Endothelial cell of umbilical vein (primary cell): ENCODE data around the gene AGFG1. TPM values are rescaled to one million over a fixed set of nuclear protein-coding genes. Genes with fewer than 3 reads are reported as not detected.

Experiments used
- BruUV-seq: library from RNA; stranded (reverse); fragments of 400-500 nt; replicated peaks from 2 replicates; lab custom pipeline; 2021; lab: Mats Ljungman, UMichigan
- CTCF ChIA-PET: fragments of 300-600, 350-600 bp; sonication (Branson Sonifier 250); formaldehyde crosslinking; loops from one replicate; lab custom pipeline; 2021; ENCODE audit warnings: antibody characterized with exemption, inconsistent platforms; lab: Charles Lee
- POLR2A ChIA-PET: fragments of 300-600, 350-600 bp; sonication (Branson Sonifier 250); formaldehyde crosslinking; loops from one replicate; lab custom pipeline; 2021; ENCODE audit warnings: antibody characterized with exemption, inconsistent platforms; lab: Charles Lee
- DNase-seq: peaks from one replicate; pipeline ENCODE4 v3.0.0-alpha.2; 2011; ENCODE audit warnings: low read depth, low spot score
- FAIRE-seq: peaks from 2 replicates; lab custom pipeline; 2011; peaks lifted over from hg19 to GRCh38; lab: Jason Lieb, UNC
- H2AFZ ChIP-seq: 2 replicates; pipeline ENCODE4 v1.6.0; 2012; ENCODE audit warnings: low read depth, low read length, control low read depth, inconsistent platforms
- H3K27ac ChIP-seq: 2 replicates; pipeline ENCODE4 v1.5.1; 2011; ENCODE audit warnings: low read depth, mild to moderate bottlenecking, control low read depth, low read length, moderate library complexity; ENCODE audit not compliant: insufficient read depth
- H3K27me3 ChIP-seq, 2 experiments: 2 replicates each; pipeline versions ENCODE4 v1.6.0 to v1.6.1; 2011; ENCODE audit warnings: low read length in 2 of 2, mixed read lengths in 1 of 2; ENCODE audit not compliant: control insufficient read depth in 2 of 2, insufficient read depth in 2 of 2
- H3K36me3 ChIP-seq, 2 experiments: 2 replicates in 1 of 2; 3 replicates in 1 of 2; pipeline ENCODE4 v1.5.1; 2011; ENCODE audit warnings: low read length in 2 of 2, mild to moderate bottlenecking in 1 of 2, moderate library complexity in 1 of 2; ENCODE audit not compliant: control insufficient read depth in 2 of 2, insufficient read depth in 2 of 2; ENCODE audit errors: extremely low read depth in 1 of 2
- H3K4me1 ChIP-seq: 3 replicates; pipeline ENCODE4 v1.5.1; 2011; ENCODE audit warnings: mild to moderate bottlenecking, low read length; ENCODE audit not compliant: control insufficient read depth, insufficient read depth; ENCODE audit errors: extremely low read depth
- H3K4me2 ChIP-seq: 2 replicates; pipeline ENCODE4 v1.6.1; 2011; ENCODE audit warnings: low read length, control low read depth, mixed read lengths; ENCODE audit not compliant: insufficient read depth
- H3K4me3 ChIP-seq, 3 experiments: fragments of 200-600 bp in 1 of 3; sonication (generic), shearing (Covaris generic) in 1 of 3; replicated peaks in 1 of 3; 2 replicates each; pipeline ENCODE4 v1.5.1; 2011 to 2016; ENCODE audit warnings: control low read depth in 3 of 3, low read length in 3 of 3, mild to moderate bottlenecking in 2 of 3, inconsistent platforms in 1 of 3, low read depth in 1 of 3, moderate library complexity in 1 of 3; ENCODE audit not compliant: insufficient read depth in 1 of 3
- H3K79me2 ChIP-seq: 2 replicates; pipeline ENCODE4 v1.6.0; 2012; ENCODE audit warnings: low read length, inconsistent platforms; ENCODE audit not compliant: control insufficient read depth, insufficient read depth
- H3K9ac ChIP-seq: replicated peaks from 2 replicates; pipeline ENCODE3; 2011; ENCODE audit warnings: low read length, control low read depth; ENCODE audit not compliant: insufficient read depth; ENCODE audit errors: extremely low read depth
- H3K9me1 ChIP-seq: replicated peaks from 3 replicates; pipeline ENCODE4 v1.6.0; 2011; ENCODE audit warnings: mild to moderate bottlenecking, low read length; ENCODE audit not compliant: control insufficient read depth, insufficient read depth; ENCODE audit errors: extremely low read depth
- H3K9me3 ChIP-seq: replicated peaks from 2 replicates; pipeline ENCODE4 v1.5.1; 2012; ENCODE audit warnings: low read length, inconsistent platforms; ENCODE audit not compliant: control insufficient read depth, insufficient read depth
- H4K20me1 ChIP-seq: replicated peaks from 2 replicates; pipeline ENCODE3; 2011; ENCODE audit warnings: mild to moderate bottlenecking, low read length; ENCODE audit not compliant: control insufficient read depth, insufficient read depth; ENCODE audit errors: extremely low read depth
- EZH2 ChIP-seq: IDR thresholded peaks from 2 replicates; pipeline ENCODE4 v1.6.1; 2012; ENCODE audit warnings: borderline replicate concordance, low read depth, mild to moderate bottlenecking, moderate library complexity, low read length, inconsistent platforms; ENCODE audit not compliant: severe bottlenecking
- FOS ChIP-seq: IDR thresholded peaks from 2 replicates; pipeline ENCODE4 v1.6.1; 2011; ENCODE audit warnings: mild to moderate bottlenecking, low read length, moderate library complexity, borderline replicate concordance; ENCODE audit not compliant: insufficient read depth
- GATA2 ChIP-seq: IDR thresholded peaks from 2 replicates; pipeline ENCODE4 v1.7.0; 2011; ENCODE audit warnings: low read depth, mild to moderate bottlenecking, moderate library complexity, mixed read lengths, low read length; ENCODE audit not compliant: insufficient read length, insufficient read depth
- JUN ChIP-seq: IDR thresholded peaks from 2 replicates; pipeline ENCODE4 v1.6.1; 2011; ENCODE audit warnings: borderline replicate concordance, low read depth; ENCODE audit not compliant: insufficient read length, insufficient read depth
- MYC ChIP-seq: IDR thresholded peaks from one replicate; pipeline ENCODE4 v1.6.1; 2011; ENCODE audit warnings: mild to moderate bottlenecking, low read depth, low read length
- POLR2A ChIP-seq: IDR thresholded peaks from 2 replicates; pipeline ENCODE4 v1.6.1; 2012; ENCODE audit warnings: low read depth, mild to moderate bottlenecking, control low read depth, low read length
- POLR2AphosphoS5 ChIP-seq: IDR thresholded peaks from 2 replicates; pipeline ENCODE4 v1.6.1; 2012; ENCODE audit warnings: low read depth, mild to moderate bottlenecking, control low read depth, low read length, moderate library complexity; ENCODE audit not compliant: insufficient read depth
- dilution Hi-C: fragments of 300-500 bp; cut with MboI; formaldehyde crosslinking; loops from one replicate; pipeline ENCODE4 v1.15.0; 2019; ENCODE audit warnings: low sequenced_read_pairs; ENCODE audit not compliant: extremely low pct_ligation_motif_present
- intact Hi-C: fragments of 100-400 bp; cut with micrococcal nuclease; formaldehyde crosslinking; loops from one replicate; pipeline ENCODE4 v1.10.0; 2022
- polyA plus RNA-seq, 4 experiments: library from polyadenylated mRNA; depleted of rRNA in 3 of 4; stranded (reverse) in 3 of 4; unstranded in 1 of 4; fragments of >200 nt; gene quantifications; 2 replicates each; pipeline versions ENCODE4 v1.2.1 to v1.2.3, GENCODE V29; 2011 to 2012; ENCODE audit warnings: missing spikeins in 1 of 4
- total RNA-seq: library from RNA; stranded (reverse); gene quantifications from 2 replicates; pipeline ENCODE4 v1.2.3, GENCODE V29; 2021
- TF ChIP-seq, protein P1 (sequence below), 2 donors: IDR thresholded peaks; 1 replicate in 1 of 2; 2 replicates in 1 of 2; pipeline ENCODE4 v1.5.1; 2011; ENCODE audit warnings: low read length in 2 of 2, mild to moderate bottlenecking in 2 of 2, moderate library complexity in 2 of 2, control low read depth in 1 of 2, inconsistent platforms in 1 of 2, low read depth in 1 of 2; ENCODE audit not compliant: insufficient read depth in 1 of 2; ENCODE audit errors: extremely low read depth in 1 of 2
- TF ChIP-seq, protein P2 (sequence below): IDR thresholded peaks from 2 replicates; pipeline ENCODE4 v1.6.1; 2011; ENCODE audit not compliant: insufficient read depth, insufficient read length

Gene AGFG1
- total and polyA plus RNA-seq, 2 donors (not counting 3 experiments of a cell fraction or from before 2014, with no cell fraction given), result 87.9 to 106 TPM

DNA sequence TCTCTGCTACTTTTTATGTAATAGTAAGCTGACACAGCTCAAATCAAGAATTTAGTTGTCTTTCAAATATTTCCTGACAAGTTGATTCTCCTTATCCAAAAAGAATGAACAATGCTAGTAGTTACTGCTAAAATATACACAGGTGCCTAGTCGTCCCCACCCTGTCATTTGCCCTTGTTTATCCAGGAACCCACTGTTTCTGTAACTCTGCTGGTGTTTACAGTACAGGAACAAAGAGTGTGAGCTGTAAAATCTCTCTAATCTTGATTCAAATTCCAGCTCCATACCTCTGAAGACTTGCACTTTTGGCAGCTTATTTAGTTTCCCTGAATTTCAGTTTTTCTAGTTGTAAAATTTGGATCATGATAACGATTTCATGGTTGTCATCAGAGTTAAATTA, 105.6 kb downstream of the AGFG1 start:
- no peak overlapping the region for H3K4me3 ChIP-seq
- POLR2A ChIA-PET, result no interaction called here
- H3K79me2 ChIP-seq, result no peaks in the 10 kb centered on the region
- no peak overlapping the region for H3K4me2 ChIP-seq
- dilution Hi-C loops (no loop called here), intact Hi-C loops (no loop called here)
- H3K9me1 ChIP-seq, result no peaks in the 10 kb centered on the region
- no peak for DNase-seq
- TF ChIP-seq POLR2A (no peak), EZH2 (no peak), GATA2 (no peak), JUN (no peak), POLR2AphosphoS5 (no peak), FOS (no peak), MYC (no peak)
- TF ChIP-seq, protein P1, sequence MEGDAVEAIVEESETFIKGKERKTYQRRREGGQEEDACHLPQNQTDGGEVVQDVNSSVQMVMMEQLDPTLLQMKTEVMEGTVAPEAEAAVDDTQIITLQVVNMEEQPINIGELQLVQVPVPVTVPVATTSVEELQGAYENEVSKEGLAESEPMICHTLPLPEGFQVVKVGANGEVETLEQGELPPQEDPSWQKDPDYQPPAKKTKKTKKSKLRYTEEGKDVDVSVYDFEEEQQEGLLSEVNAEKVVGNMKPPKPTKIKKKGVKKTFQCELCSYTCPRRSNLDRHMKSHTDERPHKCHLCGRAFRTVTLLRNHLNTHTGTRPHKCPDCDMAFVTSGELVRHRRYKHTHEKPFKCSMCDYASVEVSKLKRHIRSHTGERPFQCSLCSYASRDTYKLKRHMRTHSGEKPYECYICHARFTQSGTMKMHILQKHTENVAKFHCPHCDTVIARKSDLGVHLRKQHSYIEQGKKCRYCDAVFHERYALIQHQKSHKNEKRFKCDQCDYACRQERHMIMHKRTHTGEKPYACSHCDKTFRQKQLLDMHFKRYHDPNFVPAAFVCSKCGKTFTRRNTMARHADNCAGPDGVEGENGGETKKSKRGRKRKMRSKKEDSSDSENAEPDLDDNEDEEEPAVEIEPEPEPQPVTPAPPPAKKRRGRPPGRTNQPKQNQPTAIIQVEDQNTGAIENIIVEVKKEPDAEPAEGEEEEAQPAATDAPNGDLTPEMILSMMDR (IDR thresholded peaks at IDR 0.05; ENCODE audit: extremely low read depth in 1 of 2, insufficient read depth in 1 of 2, low read depth in 1 of 2, low read length in 2 of 2), result no peak
- TF ChIP-seq, protein P2, sequence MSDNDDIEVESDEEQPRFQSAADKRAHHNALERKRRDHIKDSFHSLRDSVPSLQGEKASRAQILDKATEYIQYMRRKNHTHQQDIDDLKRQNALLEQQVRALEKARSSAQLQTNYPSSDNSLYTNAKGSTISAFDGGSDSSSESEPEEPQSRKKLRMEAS, result no peak
- CTCF ChIA-PET, result interaction anchor here (0.7 kb wide), 1 partner anchor 171 kb away, joined by 3 read pairs; no protein-coding TSS in a partner anchor
- no peak overlapping the region for H2AFZ ChIP-seq
- no peak for FAIRE-seq
- no TSS peak for BruUV-seq
- H3K4me1 ChIP-seq, result no peaks in the 10 kb centered on the region
- H3K9ac ChIP-seq, result no peak overlapping the region
- no peak overlapping the region for H3K27ac ChIP-seq
- H3K36me3 ChIP-seq, result no peaks in the 10 kb centered on the region
- peaks cover 2 to 3% of the 10 kb centered on the region in 2 experiments for H3K27me3 ChIP-seq
- no peaks in the 10 kb centered on the region for H3K9me3 ChIP-seq
- no peaks in the 10 kb centered on the region for H4K20me1 ChIP-seq
